ENCODE results near the gene PAPOLB. TPM values are rescaled to one million over a fixed set of nuclear protein-coding genes. Genes with fewer than 3 reads are reported as not detected.

The PAPOLB gene
- total RNA-seq, 1 donor from 2014 or later: 0.07 TPM

- intact Hi-C loops (cut with micrococcal nuclease): loop anchor here (1.0 to 10.0 kb wide), 3 partner anchors 53 to 268 kb away; no protein-coding TSS in a partner anchor
- no peak for DNase-seq
- TF ChIP-seq CTCF (IDR thresholded peaks at IDR 0.05): no peak
- Mint-ChIP-seq H3K27me3 (peaks cover 42% of the 10 kb centered on the region), H3K4me1 (peaks cover 12% of the 10 kb centered on the region), H3K9me3 (no peaks in the 10 kb centered on the region), H3K27ac (no peak overlapping the region), H3K36me3 (ENCODE audit: low read depth) (no peaks in the 10 kb centered on the region), H3K4me3 (peak overlapping the region; percentile 46)
- CTCF ChIA-PET: no interaction called here
- POLR2A ChIA-PET: no interaction called here
- no peak for ATAC-seq (ENCODE audit: low read depth)
Measured at GRCh38 chr7:4883033-4883371, 21.2 kb upstream of the PAPOLB start.

GRCh38 chr7:4882169-4883032 is 20.6 kb upstream of the PAPOLB start:
- TF ChIP-seq CTCF (IDR thresholded peaks at IDR 0.05): no peak
- H3K4me1 Mint-ChIP-seq: peaks cover 12% of the 10 kb centered on the region
- no peak for DNase-seq
- CTCF ChIA-PET: no interaction called here
- H3K4me3 Mint-ChIP-seq: peak overlapping the region; percentile 46
- POLR2A ChIA-PET: no interaction called here
- peaks cover 40% of the 10 kb centered on the region for H3K27me3 Mint-ChIP-seq
- intact Hi-C loops (cut with micrococcal nuclease): loop anchor here (1.0 to 10.0 kb wide), 3 partner anchors 52 to 268 kb away; no protein-coding TSS in a partner anchor
- H3K36me3 Mint-ChIP-seq (ENCODE audit: low read depth): no peaks in the 10 kb centered on the region
- H3K27ac Mint-ChIP-seq: no peak overlapping the region
- H3K9me3 Mint-ChIP-seq: no peaks in the 10 kb centered on the region
- no peak for ATAC-seq (ENCODE audit: low read depth)

- Mint-ChIP-seq H3K27me3 (peaks cover 27% of the 10 kb centered on the region), H3K4me1 (peaks cover 12% of the 10 kb centered on the region), H3K4me3 (no peak overlapping the region), H3K9me3 (no peaks in the 10 kb centered on the region), H3K36me3 (ENCODE audit: low read depth) (no peaks in the 10 kb centered on the region), H3K27ac (no peak overlapping the region)
- POLR2A ChIA-PET: no interaction called here
- TF ChIP-seq CTCF (IDR thresholded peaks at IDR 0.05): no peak
- ATAC-seq (ENCODE audit: low read depth) (no peak), DNase-seq (no peak)
- intact Hi-C loops (cut with micrococcal nuclease): loop anchor here (10.0 kb wide), 2 partner anchors 95 to 265 kb away; no protein-coding TSS in a partner anchor
- CTCF ChIA-PET: no interaction called here
Measured at GRCh38 chr7:4880218-4880617, 18.4 kb upstream of the PAPOLB start.

- peaks cover 23% of the 10 kb centered on the region for H3K27me3 Mint-ChIP-seq
- POLR2A ChIA-PET: no interaction called here
- intact Hi-C loops (cut with micrococcal nuclease): loop anchor here (10.0 kb wide), 2 partner anchors 95 to 265 kb away; no protein-coding TSS in a partner anchor
- no peak for DNase-seq
- CTCF ChIA-PET: no interaction called here
- no peak overlapping the region for H3K27ac Mint-ChIP-seq
- H3K4me1 Mint-ChIP-seq: peaks cover 12% of the 10 kb centered on the region
- no peaks in the 10 kb centered on the region for H3K36me3 Mint-ChIP-seq (ENCODE audit: low read depth)
- ATAC-seq (ENCODE audit: low read depth): no peak
- no peaks in the 10 kb centered on the region for H3K9me3 Mint-ChIP-seq
- no peak overlapping the region for H3K4me3 Mint-ChIP-seq
- no peak for TF ChIP-seq CTCF (IDR thresholded peaks at IDR 0.05)
Measured at GRCh38 chr7:4879396-4880081, 17.7 kb upstream of the PAPOLB start.

Data from activated B cell treated with CpG ODN at 0.5 μM for 24 hours (primary cell).